ENCODE results near the gene RPL32. TPM values are rescaled to one million over a fixed set of nuclear protein-coding genes. Genes with fewer than 3 reads are reported as not detected.
"Not testable (repeated sequence)": the region's sequence is repeated elsewhere in the genome, so short reads cannot be mapped to it uniquely, and the experiment has no call there.

Gene RPL32
- total RNA-seq, 1 donor from 2014 or later, result 1,191 TPM

- intact Hi-C loops (cut with DNase I), result no loop called here
- no peak overlapping the region for H3K4me3 ChIP-seq
- ATAC-seq (no peak), DNase-seq (no peak)
- H3K36me3 ChIP-seq, result no peaks in the 10 kb centered on the region
- no peaks in the 10 kb centered on the region for H3K9me3 ChIP-seq
- H3K27ac ChIP-seq, result no peak overlapping the region
- H3K27me3 ChIP-seq, result no peaks in the 10 kb centered on the region
- no peak for TF ChIP-seq CTCF (IDR thresholded peaks at IDR 0.05)
- H3K4me1 ChIP-seq, result peaks cover 5% of the 10 kb centered on the region
Observed at GRCh38 chr3:12791430-12791829, 49.9 kb downstream of the RPL32 start.

GRCh38 chr3:12787967-12788690 lies 53.2 kb downstream of the RPL32 start:
- H3K9me3 ChIP-seq; H3K4me3 ChIP-seq; intact Hi-C loops (cut with DNase I); H3K27me3 ChIP-seq; ATAC-seq; H3K4me1 ChIP-seq; H3K36me3 ChIP-seq; H3K27ac ChIP-seq: not testable (repeated sequence)
- peak; percentile 34 for DNase-seq

- peak; percentile 58 for DNase-seq
- H3K9me3 ChIP-seq; H3K4me3 ChIP-seq; H3K36me3 ChIP-seq; H3K4me1 ChIP-seq; ATAC-seq; intact Hi-C loops (cut with DNase I); H3K27me3 ChIP-seq; H3K27ac ChIP-seq: not testable (repeated sequence)
- peak; percentile 14 for TF ChIP-seq CTCF (IDR thresholded peaks at IDR 0.05)
Observed at GRCh38 chr3:12787346-12787745, 54.0 kb downstream of the RPL32 start.

- H3K4me3 ChIP-seq, result no peak overlapping the region
- H3K36me3 ChIP-seq, result no peaks in the 10 kb centered on the region
- DNase-seq, result no peak
- no peak for TF ChIP-seq CTCF (IDR thresholded peaks at IDR 0.05)
- intact Hi-C loops (cut with DNase I), result no loop called here
- no peak for ATAC-seq
- no peaks in the 10 kb centered on the region for H3K27me3 ChIP-seq
- no peaks in the 10 kb centered on the region for H3K4me1 ChIP-seq
- no peaks in the 10 kb centered on the region for H3K9me3 ChIP-seq
- H3K27ac ChIP-seq, result no peak overlapping the region
Observed at GRCh38 chr3:12785096-12785495, 56.3 kb downstream of the RPL32 start.

Other genes starting within 250 kb of the RPL32 start
- gene RAF1, start 177.4 kb downstream of the RPL32 start, total RNA-seq, result 91.6 TPM
- gene TMEM40, start 82.3 kb downstream of the RPL32 start, total RNA-seq, result not detected
- gene CAND2, start 44.9 kb downstream of the RPL32 start, total RNA-seq, result 7.8 TPM
- gene IQSEC1, start 231.9 kb upstream of the RPL32 start, total RNA-seq, result 61.6 TPM

Data from upper lobe of right lung (tissue), 1 donor.